Measurements from ENCODE around the gene PLCXD1. TPM values are rescaled to one million over a fixed set of nuclear protein-coding genes. Genes with fewer than 3 reads are reported as not detected.

The PLCXD1 gene
- polyA plus RNA-seq, 1 donor from 2014 or later = 30.1 TPM

GRCh38 chrX:316351-317325 is 35.5 kb downstream of the PLCXD1 start:
- Histone ChIP-seq H3K4me3 (ENCODE audit: low read length) (no peak overlapping the region), H3K27me3 (ENCODE audit: insufficient read depth, low read depth, low read length) (no peaks in the 10 kb centered on the region), H3K9me2 (ENCODE audit: insufficient read depth, low read length) (no peaks in the 10 kb centered on the region), H3K79me2 (replicated peaks; ENCODE audit: insufficient read depth, low read length) (peaks cover 8% of the 10 kb centered on the region), H3K9ac (ENCODE audit: low read length) (no peak overlapping the region), H2AFZ (ENCODE audit: low read depth, low read length) (no peak overlapping the region), H4K20me1 (ENCODE audit: insufficient read depth) (no peaks in the 10 kb centered on the region), H3F3A (ENCODE audit: insufficient read depth, low read length, poor library complexity, severe bottlenecking) (no peaks in the 10 kb centered on the region), H3K9me3 (ENCODE audit: low read length) (no peaks in the 10 kb centered on the region), H3K27ac (ENCODE audit: low read length) (no peak overlapping the region), H3K4me2 (ENCODE audit: low read length) (no peak overlapping the region), H3K36me3 (ENCODE audit: insufficient read depth, low read length) (no peaks in the 10 kb centered on the region)
- TF ChIP-seq EZH2 (IDR thresholded peaks at IDR 0.05; ENCODE audit: borderline replicate concordance, insufficient read depth, low read length, poor library complexity, severe bottlenecking) (no peak), RAD21 (conservative IDR thresholded peaks at IDR 0.05) (no peak), REST (IDR thresholded peaks at IDR 0.05; ENCODE audit: borderline replicate concordance) (no peak), EP300 (conservative IDR thresholded peaks at IDR 0.05; ENCODE audit: poor library complexity, severe bottlenecking) (no peak), CTCF (IDR thresholded peaks at IDR 0.05; ENCODE audit: poor library complexity, severe bottlenecking) (no peak)

GRCh38 chrX:317424-318067 is 36.4 kb downstream of the PLCXD1 start:
- peak overlapping the region; percentile 61 for H3K27ac ChIP-seq (ENCODE audit: low read length)
- peak overlapping the region; percentile 94 for H3K4me3 ChIP-seq (ENCODE audit: low read length)
- no peaks in the 10 kb centered on the region for H3K9me2 ChIP-seq (ENCODE audit: insufficient read depth, low read length)
- peak overlapping the region; percentile 37 for H3K9ac ChIP-seq (ENCODE audit: low read length)
- H3F3A ChIP-seq (ENCODE audit: insufficient read depth, low read length, poor library complexity, severe bottlenecking) = no peaks in the 10 kb centered on the region
- peak overlapping the region; percentile 10 for H2AFZ ChIP-seq (ENCODE audit: low read depth, low read length)
- H4K20me1 ChIP-seq (ENCODE audit: insufficient read depth) = no peaks in the 10 kb centered on the region
- H3K79me2 ChIP-seq (replicated peaks; ENCODE audit: insufficient read depth, low read length) = peaks cover 8% of the 10 kb centered on the region
- no peak overlapping the region for H3K4me2 ChIP-seq (ENCODE audit: low read length)
- H3K36me3 ChIP-seq (ENCODE audit: insufficient read depth, low read length) = no peaks in the 10 kb centered on the region
- TF ChIP-seq MXI1 (conservative IDR thresholded peaks at IDR 0.05; ENCODE audit: poor library complexity, severe bottlenecking) = no peak
- no peak for TF ChIP-seq POLR2AphosphoS5 (IDR thresholded peaks at IDR 0.05)
- TF ChIP-seq TAF1 (IDR thresholded peaks at IDR 0.05; ENCODE audit: low read depth) = no peak
- no peaks in the 10 kb centered on the region for H3K27me3 ChIP-seq (ENCODE audit: insufficient read depth, low read depth, low read length)
- H3K9me3 ChIP-seq (ENCODE audit: low read length) = no peaks in the 10 kb centered on the region

All from neural cell (in vitro differentiated cells).